WI38 (cell line): ENCODE results near the gene NR0B1.

Source experiments
- H3K4me3 ChIP-seq: 2 replicates; pipeline ENCODE4 v1.5.1; 2011; ENCODE audit warnings: low read depth, mild to moderate bottlenecking, control low read depth, low read length
- CTCF ChIP-seq: IDR thresholded peaks from 2 replicates; pipeline ENCODE4 v1.5.1; 2012; ENCODE audit warnings: low read depth, mild to moderate bottlenecking, control low read depth, low read length

NR0B1 gene

DNA sequence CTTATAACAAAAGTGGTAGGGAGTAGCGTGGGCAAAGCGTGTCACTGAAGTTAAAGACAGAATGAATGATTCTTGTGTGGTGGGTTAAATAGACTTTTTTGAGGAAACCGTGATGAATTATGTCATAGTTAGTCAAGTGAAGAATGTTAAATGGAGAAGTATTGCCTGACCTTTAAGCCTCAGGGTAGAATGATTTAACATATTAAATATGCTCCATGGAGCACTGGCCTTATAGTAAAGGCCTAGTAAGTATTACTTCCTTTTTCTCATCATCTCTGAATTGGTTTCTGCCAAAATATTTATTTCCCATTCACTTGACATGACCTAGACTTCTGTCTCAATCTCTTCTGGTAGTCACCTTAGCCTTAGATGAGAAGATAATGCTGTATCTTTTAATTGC is 38.6 kb downstream of the NR0B1 start:
- H3K4me3 ChIP-seq, result no peak overlapping the region
- TF ChIP-seq CTCF, result no peak

- TF ChIP-seq CTCF, result no peak
- H3K4me3 ChIP-seq, result no peak overlapping the region
These were observed 46.4 kb downstream of the NR0B1 start for GRCh38 chrX:30262763-30263162.

DNA sequence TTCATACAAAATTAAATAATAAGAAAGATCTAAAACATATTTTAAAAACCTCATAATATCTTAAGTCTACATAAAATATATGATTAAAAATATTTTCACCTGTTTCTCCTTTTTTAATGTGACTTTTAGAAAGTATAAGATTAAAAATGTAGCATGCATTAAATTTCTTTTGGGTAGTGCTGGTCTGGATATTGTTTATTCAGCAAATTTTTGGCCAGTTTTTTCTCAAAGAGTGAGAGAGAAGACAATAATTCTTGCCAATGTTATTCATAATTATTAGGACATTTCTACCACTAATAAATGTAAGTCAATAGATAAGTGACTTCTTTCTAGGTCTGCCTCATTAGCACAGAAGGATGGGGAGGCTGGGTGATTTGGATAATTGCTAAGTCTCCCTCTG is 48.2 kb downstream of the NR0B1 start:
- no peak overlapping the region for H3K4me3 ChIP-seq
- no peak for TF ChIP-seq CTCF

- no peak for TF ChIP-seq CTCF
- no peak overlapping the region for H3K4me3 ChIP-seq
These were observed 49.3 kb downstream of the NR0B1 start for GRCh38 chrX:30259927-30260326.
